HCT116 (cell line): ENCODE results near the gene LAMB2. TPM values are rescaled to one million over a fixed set of nuclear protein-coding genes. Genes with fewer than 3 reads are reported as not detected.

ENCODE experiments used
- ATAC-seq: fragments of 200-7000 bp; cut with Tn5 transposase; 2 replicates; pipeline ENCODE4 v1.9.1; 2020; ENCODE audit warnings: mild to moderate bottlenecking, moderate library complexity
- BruUV-seq: library from RNA; stranded (reverse); fragments of 400-500 nt; replicated peaks from 2 replicates; lab custom pipeline; 2021; lab: Mats Ljungman, UMichigan
- CTCF ChIA-PET: fragments of 300-600 bp; sonication (Branson Sonifier 250); formaldehyde crosslinking; loops from one replicate; lab custom pipeline; 2021; ENCODE audit warnings: antibody characterized with exemption; lab: Charles Lee
- POLR2A ChIA-PET: fragments of 300-600, 350-600 bp; sonication (Branson Sonifier 250); formaldehyde crosslinking; loops from one replicate; lab custom pipeline; 2021; ENCODE audit warnings: antibody characterized with exemption; lab: Charles Lee
- RAD21 ChIA-PET, 2 experiments: fragments of 300-600 bp; sonication (Branson Sonifier 250); formaldehyde crosslinking; loops; one replicate each; lab custom pipeline; 2023; ENCODE audit warnings: low total read pairs in 2 of 2; ENCODE audit not compliant: uncharacterized antibody in 2 of 2, unreplicated experiment in 2 of 2, low non-redundant PET in 1 of 2; lab: Charles Lee
- DNase-seq: peaks from one replicate; pipeline ENCODE4 v3.0.0-alpha.2; 2010; ENCODE audit warnings: low read depth, low spot score
- H2AFZ ChIP-seq: fragments of 200-600 bp; shearing (Covaris generic), sonication (generic); 2 replicates; pipeline ENCODE4 v1.6.1; 2017; ENCODE audit warnings: low read depth, mixed run types, mixed read lengths, antibody characterized with exemption, low read length; ENCODE audit not compliant: poor library complexity, severe bottlenecking
- H3K27ac ChIP-seq: 2 replicates; pipeline ENCODE4 v1.5.1; 2012; ENCODE audit warnings: low read depth, low read length
- H3K27me3 ChIP-seq: fragments of 200-600 bp; sonication (generic); 2 replicates; pipeline ENCODE4 v1.6.1; 2016; ENCODE audit warnings: mixed run types, low read length, mixed read lengths; ENCODE audit not compliant: insufficient read depth
- H3K36me3 ChIP-seq, 2 experiments: fragments of 200-500 bp in 1 of 2; fragments of 200-600 bp in 1 of 2; sonication (Bioruptor generic) in 1 of 2; sonication (generic) in 1 of 2; 2 replicates each; pipeline versions ENCODE4 v1.5.1 to v1.6.1; 2014 to 2016; ENCODE audit warnings: low read length in 2 of 2, inconsistent platforms in 1 of 2, mixed read lengths in 1 of 2, mixed run types in 1 of 2; ENCODE audit not compliant: insufficient read depth in 2 of 2, control insufficient read depth in 1 of 2
- H3K4me1 ChIP-seq, 2 experiments: fragments of 200-600 bp in 1 of 2; sonication (generic) in 1 of 2; 2 replicates each; pipeline versions ENCODE4 v1.5.1 to v1.6.1; 2012 to 2017; ENCODE audit warnings: low read length in 2 of 2, inconsistent platforms in 1 of 2, mild to moderate bottlenecking in 1 of 2, mixed read lengths in 1 of 2, mixed run types in 1 of 2, moderate library complexity in 1 of 2; ENCODE audit not compliant: insufficient read depth in 2 of 2, control insufficient read depth in 1 of 2
- H3K4me2 ChIP-seq: fragments of 200-600 bp; sonication (generic); 2 replicates; pipeline ENCODE4 v1.6.1; 2017; ENCODE audit warnings: mixed run types, low read length, mixed read lengths
- H3K4me3 ChIP-seq, 2 experiments: fragments of 200-600 bp in 1 of 2; sonication (generic) in 1 of 2; replicated peaks in 1 of 2; 2 replicates each; pipeline ENCODE4 v1.5.1; 2011 to 2016; ENCODE audit warnings: low read length in 2 of 2, control low read depth in 1 of 2, low read depth in 1 of 2, mild to moderate bottlenecking in 1 of 2, mixed read lengths in 1 of 2, mixed run types in 1 of 2
- H3K79me2 ChIP-seq: fragments of 200-600 bp; sonication (generic); 2 replicates; pipeline ENCODE4 v1.6.1; 2017; ENCODE audit warnings: mild to moderate bottlenecking, mixed run types, low read length, moderate library complexity, mixed read lengths; ENCODE audit not compliant: insufficient read depth
- H3K9ac ChIP-seq: fragments of 200-600 bp; sonication (generic); 2 replicates; pipeline ENCODE4 v1.6.1; 2016; ENCODE audit warnings: low read length, mixed read lengths
- H3K9me2 ChIP-seq: fragments of 200-600 bp; sonication (generic), shearing (Covaris generic); 2 replicates; pipeline ENCODE4 v1.6.1; 2017; ENCODE audit warnings: mixed run types, mild to moderate bottlenecking, moderate library complexity; ENCODE audit not compliant: insufficient read depth
- H3K9me3 ChIP-seq, 2 experiments: fragments of 200-500 bp in 1 of 2; fragments of 200-600 bp in 1 of 2; sonication (Bioruptor generic) in 1 of 2; sonication (generic) in 1 of 2; 2 replicates each; pipeline ENCODE4 v1.6.1; 2014 to 2017; ENCODE audit warnings: low read length in 2 of 2, mixed read lengths in 2 of 2, inconsistent platforms in 1 of 2, low read depth in 1 of 2, mild to moderate bottlenecking in 1 of 2, mixed run types in 1 of 2, moderate library complexity in 1 of 2; ENCODE audit not compliant: control insufficient read depth in 1 of 2, insufficient read depth in 1 of 2
- H4K20me1 ChIP-seq: fragments of 200-600 bp; sonication (generic), shearing (Covaris generic); 2 replicates; pipeline ENCODE4 v1.6.1; 2017; ENCODE audit warnings: mixed run types, mild to moderate bottlenecking, moderate library complexity; ENCODE audit not compliant: insufficient read depth
- CBX3 ChIP-seq: IDR thresholded peaks from 2 replicates; pipeline ENCODE4 v1.6.1; 2012; ENCODE audit warnings: low read depth
- CEBPB ChIP-seq: IDR thresholded peaks from 2 replicates; pipeline ENCODE4 v1.6.1; 2012; ENCODE audit warnings: low read depth
- EZH2 ChIP-seq: fragments of 200-600 bp; sonication (generic); IDR thresholded peaks from 2 replicates; pipeline ENCODE4 v1.6.1; 2017; ENCODE audit warnings: antibody characterized with exemption, mixed run types
- JUND ChIP-seq: IDR thresholded peaks from 2 replicates; pipeline ENCODE4 v1.6.1; 2012
- POLR2AphosphoS5 ChIP-seq: IDR thresholded peaks from 2 replicates; pipeline ENCODE4 v1.6.1; 2011; ENCODE audit warnings: mild to moderate bottlenecking, low read depth, low read length, moderate library complexity
- RAD21 ChIP-seq: IDR thresholded peaks from 2 replicates; pipeline ENCODE4 v1.6.1; 2012; ENCODE audit warnings: low read depth, mild to moderate bottlenecking
- TCF7L2 ChIP-seq: IDR thresholded peaks from 2 replicates; pipeline ENCODE4 v1.7.0; 2011; ENCODE audit warnings: borderline replicate concordance, inconsistent platforms; ENCODE audit not compliant: insufficient read depth, insufficient read length; ENCODE audit errors: extremely low read depth
- intact Hi-C: fragments of 100-400 bp; cut with micrococcal nuclease; formaldehyde crosslinking; loops from 2 replicates; pipeline ENCODE4 v1.10.0; 2022
- total RNA-seq: library from RNA; stranded (reverse); gene quantifications from one replicate; pipeline ENCODE4 v1.2.1, GENCODE V29; 2021; ENCODE audit not compliant: unreplicated experiment
- TF ChIP-seq, protein P1 (sequence below), 3 experiments: fragments of 200-600 bp in 1 of 3; sonication (generic) in 1 of 3; IDR thresholded peaks in 2 of 3; conservative IDR thresholded peaks in 1 of 3; 2 replicates each; pipeline ENCODE4 v1.5.1; 2012 to 2017; ENCODE audit warnings: low read depth in 2 of 3, low read length in 2 of 3, antibody characterized with exemption in 1 of 3, borderline replicate concordance in 1 of 3, control low read depth in 1 of 3, mild to moderate bottlenecking in 1 of 3, mixed read lengths in 1 of 3, mixed run types in 1 of 3, moderate library complexity in 1 of 3; ENCODE audit not compliant: insufficient read depth in 1 of 3
- TF ChIP-seq, protein P2 (sequence below): IDR thresholded peaks from 2 replicates; pipeline ENCODE4 v1.6.1; 2012

The LAMB2 gene
- total RNA-seq, 1 experiment from 2014 or later, result 213 TPM

DNA sequence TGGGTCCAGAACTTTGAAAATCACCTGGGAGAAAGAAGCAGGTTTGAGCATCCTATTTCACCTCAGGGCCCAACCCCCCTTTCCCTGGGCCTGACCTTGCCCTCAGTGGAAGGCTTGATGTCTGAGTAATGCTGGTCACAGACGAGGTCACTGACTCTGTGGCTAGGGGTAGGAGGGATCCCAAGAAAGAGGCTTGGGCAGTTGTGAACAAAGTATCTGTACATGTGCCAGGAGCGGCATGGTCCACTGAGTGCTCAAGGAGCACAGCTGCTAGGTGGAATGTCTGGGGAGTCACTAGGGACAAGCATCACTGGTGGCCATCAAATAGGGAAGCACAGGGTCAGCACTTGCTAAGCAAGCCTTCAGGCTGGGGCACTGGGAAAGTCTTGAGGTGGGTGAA, 25.9 kb upstream of the LAMB2 start:
- intact Hi-C loops, result loop anchor here (2.0 kb wide), 1 partner anchor 170 kb away; no protein-coding TSS in a partner anchor
- POLR2A ChIA-PET, result no interaction called here

GRCh38 chr3:49158103-49158709, 25.4 kb upstream of the LAMB2 start:
- intact Hi-C loops, result loop anchor here (2.0 kb wide), 1 partner anchor 169 kb away; no protein-coding TSS in a partner anchor
- Histone ChIP-seq H4K20me1 (no peaks in the 10 kb centered on the region), H3K27ac (no peak overlapping the region), H3K79me2 (peaks cover 4% of the 10 kb centered on the region; the same call in 1 of the 2 replicates), H3K4me2 (no peak overlapping the region), H3K4me1 (no peaks in the 10 kb centered on the region), H3K36me3 (peaks cover 3 to 6% of the 10 kb centered on the region in 2 experiments; a peak in 1 of 4 replicates), H3K9me3 (no peaks in the 10 kb centered on the region)
- ChIA-PET POLR2A (no interaction called here), CTCF (interaction anchor here (2.0 kb wide), 1 partner anchor 170 kb away, joined by 7 read pairs; no protein-coding TSS in a partner anchor)
- ATAC-seq (peak; percentile 69), DNase-seq (peak; percentile 28)
- no TSS peak for BruUV-seq
- TF ChIP-seq RAD21 (peak; percentile 75), TCF7L2 (no peak), CBX3 (0 out of 2 replicates have a peak, but pooled peaks have one; percentile 7), JUND (peak; percentile 5; the same call in 1 of the 2 replicates), CEBPB (no peak), EZH2 (no peak), POLR2AphosphoS5 (peak; percentile 36; the same call in 1 of the 2 replicates)
- TF ChIP-seq, protein P1, sequence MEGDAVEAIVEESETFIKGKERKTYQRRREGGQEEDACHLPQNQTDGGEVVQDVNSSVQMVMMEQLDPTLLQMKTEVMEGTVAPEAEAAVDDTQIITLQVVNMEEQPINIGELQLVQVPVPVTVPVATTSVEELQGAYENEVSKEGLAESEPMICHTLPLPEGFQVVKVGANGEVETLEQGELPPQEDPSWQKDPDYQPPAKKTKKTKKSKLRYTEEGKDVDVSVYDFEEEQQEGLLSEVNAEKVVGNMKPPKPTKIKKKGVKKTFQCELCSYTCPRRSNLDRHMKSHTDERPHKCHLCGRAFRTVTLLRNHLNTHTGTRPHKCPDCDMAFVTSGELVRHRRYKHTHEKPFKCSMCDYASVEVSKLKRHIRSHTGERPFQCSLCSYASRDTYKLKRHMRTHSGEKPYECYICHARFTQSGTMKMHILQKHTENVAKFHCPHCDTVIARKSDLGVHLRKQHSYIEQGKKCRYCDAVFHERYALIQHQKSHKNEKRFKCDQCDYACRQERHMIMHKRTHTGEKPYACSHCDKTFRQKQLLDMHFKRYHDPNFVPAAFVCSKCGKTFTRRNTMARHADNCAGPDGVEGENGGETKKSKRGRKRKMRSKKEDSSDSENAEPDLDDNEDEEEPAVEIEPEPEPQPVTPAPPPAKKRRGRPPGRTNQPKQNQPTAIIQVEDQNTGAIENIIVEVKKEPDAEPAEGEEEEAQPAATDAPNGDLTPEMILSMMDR (IDR thresholded peaks at IDR 0.05 in 2 of 3, conservative IDR thresholded peaks at IDR 0.05 in 1 of 3; ENCODE audit: borderline replicate concordance in 1 of 3, insufficient read depth in 1 of 3, low read depth in 2 of 3, low read length in 2 of 3), result peak in 2 of 3 experiments; percentile 68 to 74; a peak in 5 of 6 replicates
- TF ChIP-seq, protein P2, sequence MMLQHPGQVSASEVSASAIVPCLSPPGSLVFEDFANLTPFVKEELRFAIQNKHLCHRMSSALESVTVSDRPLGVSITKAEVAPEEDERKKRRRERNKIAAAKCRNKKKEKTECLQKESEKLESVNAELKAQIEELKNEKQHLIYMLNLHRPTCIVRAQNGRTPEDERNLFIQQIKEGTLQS, result no peak
- TF ChIP-seq, all 23 proteins: peak for 5
- RAD21 ChIA-PET, result interaction anchor here in 1 of 2 experiments (0.9 kb wide), 1 partner anchor 64 kb away, joined by 3 read pairs; the partner anchor contains the start of gene QRICH1
- Histone ChIP-seq H3K4me3 (no peak overlapping the region), H3K27me3 (no peaks in the 10 kb centered on the region), H2AFZ (no peak overlapping the region), H3K9me2 (no peaks in the 10 kb centered on the region), H3K9ac (no peak overlapping the region)

More for the DNA sequence above, 25.9 kb upstream of the LAMB2 start:
- ATAC-seq (no peak), DNase-seq (no peak)
- Histone ChIP-seq H3K79me2 (peaks cover 10% of the 10 kb centered on the region; the same call in 1 of the 2 replicates), H3K27ac (no peak overlapping the region), H2AFZ (no peak overlapping the region), H3K9me2 (no peaks in the 10 kb centered on the region), H3K9me3 (no peaks in the 10 kb centered on the region), H3K27me3 (no peaks in the 10 kb centered on the region), H3K4me3 (no peak overlapping the region), H3K4me1 (no peaks in the 10 kb centered on the region), H3K9ac (no peak overlapping the region), H4K20me1 (no peaks in the 10 kb centered on the region), H3K36me3 (peaks cover 9 to 12% of the 10 kb centered on the region in 2 experiments), H3K4me2 (no peak overlapping the region)
- BruUV-seq, result no TSS peak
- TF ChIP-seq CBX3 (no peak), POLR2AphosphoS5 (0 out of 2 replicates have a peak, but pooled peaks have one; percentile 7)
- TF ChIP-seq, protein P2, result no peak
- ChIA-PET RAD21 (interaction anchor here in 1 of 2 experiments (0.9 kb wide), 1 partner anchor 65 kb away, joined by 3 read pairs; the partner anchor contains the start of gene QRICH1), CTCF (interaction anchor here (2.0 kb wide), 1 partner anchor 171 kb away, joined by 7 read pairs; no protein-coding TSS in a partner anchor)
